ENCODE results near the gene TCEAL1. TPM values are rescaled to one million over a fixed set of nuclear protein-coding genes. Genes with fewer than 3 reads are reported as not detected.

The TCEAL1 gene
- total RNA-seq = 13.8 and 24.7 TPM in 2 replicates

GRCh38 chrX:103628386-103629317 is at the start of gene TCEAL1:
Gene TCEAL1, plus strand, starts transcription at chrX:103628975. Its CDS starts 942 bp downstream, at chrX:103629917.

GRCh38 chrX:103585411-103586313 is 43.1 kb upstream of the TCEAL1 start, which contains the start of gene TCEAL4:
Gene TCEAL4, plus strand, starts transcription at chrX:103585515. Its CDS starts 1,161 bp downstream, at chrX:103586676.

GRCh38 chrX:103607364-103608305 is 21.1 kb upstream of the TCEAL1 start, which contains the start of gene TCEAL3:
Gene TCEAL3, plus strand, starts transcription at chrX:103607963. Its CDS starts 1,102 bp downstream, at chrX:103609065.

Other genes with a start within 250 kb of the TCEAL1 start
- 0.09 and 0.16 TPM in 2 replicates for gene RAB40A, start 109.5 kb upstream of the TCEAL1 start, total RNA-seq
- 61.0 and 73.0 TPM in 2 replicates for gene TCEAL4, start 43.5 kb upstream of the TCEAL1 start, total RNA-seq
- 13.6 and 28.2 TPM in 2 replicates for gene TCEAL3, start 21.0 kb upstream of the TCEAL1 start, total RNA-seq
- 263 and 335 TPM in 2 replicates for gene MORF4L2, start 57.7 kb downstream of the TCEAL1 start, total RNA-seq
- gene TMEM31, start 81.9 kb downstream of the TCEAL1 start, total RNA-seq = not detected in 2 replicates
- 0.26 and 0.32 TPM in 2 replicates for gene PLP1, start 147.9 kb downstream of the TCEAL1 start, total RNA-seq
- 0.77 and 1.1 TPM in 2 replicates for gene RAB9B, start 203.3 kb downstream of the TCEAL1 start, total RNA-seq